Transverse colon (tissue), 4 donors: ENCODE data around the gene GGN. TPM values are rescaled to one million over a fixed set of nuclear protein-coding genes. Genes with fewer than 3 reads are reported as not detected.

Source experiments
- DNase-seq: peaks from one replicate; pipeline ENCODE4 v3.0.0-alpha.2; 2019
- H3K27ac ChIP-seq, 4 donors: fragments of 200-600 bp; sonication (generic); 2 replicates each; pipeline ENCODE4 v1.5.1; 2016 to 2018; ENCODE audit warnings: inconsistent platforms in 4 of 4
- H3K27me3 ChIP-seq: fragments of 200-600 bp; sonication (generic); 2 replicates; pipeline ENCODE4 v1.5.1; 2017; ENCODE audit warnings: inconsistent platforms
- H3K36me3 ChIP-seq, 4 donors: fragments of 200-600 bp; sonication (generic); 2 replicates each; pipeline ENCODE4 v1.5.1; 2017 to 2019; ENCODE audit warnings: inconsistent platforms in 4 of 4
- H3K4me1 ChIP-seq, 4 donors: fragments of 200-600 bp; sonication (generic); 2 replicates each; pipeline ENCODE4 v1.5.1; 2017 to 2020; ENCODE audit warnings: inconsistent platforms in 4 of 4
- H3K4me3 ChIP-seq, 4 donors: fragments of 200-600 bp; sonication (generic); 1 replicate in 1 of 4; 2 replicates in 3 of 4; pipeline versions ENCODE4 v1.5.1 to v1.6.1; 2017 to 2019; ENCODE audit warnings: inconsistent platforms in 4 of 4
- H3K9me3 ChIP-seq, 2 donors: fragments of 200-600 bp; sonication (generic); 2 replicates each; pipeline ENCODE4 v1.5.1; 2017 to 2019; ENCODE audit warnings: inconsistent platforms in 2 of 2
- EP300 ChIP-seq: sonication (generic); formaldehyde crosslinking; IDR thresholded peaks from one replicate; pipeline ENCODE4 v1.6.1; 2017; ENCODE audit warnings: antibody characterized with exemption, low read depth
- POLR2A ChIP-seq: fragments of 450-650 bp; IDR thresholded peaks from one replicate; pipeline ENCODE4 v1.6.1; 2016; ENCODE audit warnings: antibody characterized with exemption, mild to moderate bottlenecking, moderate library complexity
- POLR2AphosphoS5 ChIP-seq, 3 donors: sonication (generic); formaldehyde crosslinking; IDR thresholded peaks; one replicate each; pipeline ENCODE4 v1.6.1; 2016; ENCODE audit warnings: antibody characterized with exemption in 3 of 3
- WGBS, 2 donors: methylation state at CpG; one replicate each; pipeline ENCODE4 v1.1.5; 2018; ENCODE audit warnings: low coverage in 1 of 2; 5-methylcytosine and 5-hydroxymethylcytosine counted together
- in situ Hi-C, 4 donors: fragments of 200-750 bp; cut with MboI; loops; one replicate each; pipeline versions ENCODE4 v1.15.0 to v1.15.1; 2017; ENCODE audit warnings: low sequenced_read_pairs in 3 of 4, low pct_ligation_motif_present in 1 of 4, low pct_unique_long_range_greater_than_20kb in 1 of 4
- intact Hi-C: fragments of 100-400 bp; cut with DNase I; formaldehyde crosslinking; loops from one replicate; pipeline ENCODE4 v1.15.1; 2023; ENCODE audit warnings: low total_unique reads
- total RNA-seq, 4 donors: library from RNA; depleted of rRNA; stranded (reverse); fragments of >200 nt; gene quantifications; one replicate each; pipeline ENCODE4 v1.1.0, GENCODE V29; 2016
- TF ChIP-seq, protein P1 (sequence below), 5 experiments: fragments of 200-600 bp in 3 of 5; fragments of 450-650 bp in 2 of 5; sonication (generic) in 3 of 5; IDR thresholded peaks; 1 replicate in 2 of 5; 2 replicates in 3 of 5; pipeline ENCODE4 v1.5.1; 2016 to 2017; ENCODE audit warnings: antibody characterized with exemption in 5 of 5, inconsistent platforms in 3 of 5, mild to moderate bottlenecking in 2 of 5, moderate library complexity in 1 of 5

Gene GGN
- total RNA-seq, 4 donors from 2014 or later = not detected

DNA sequence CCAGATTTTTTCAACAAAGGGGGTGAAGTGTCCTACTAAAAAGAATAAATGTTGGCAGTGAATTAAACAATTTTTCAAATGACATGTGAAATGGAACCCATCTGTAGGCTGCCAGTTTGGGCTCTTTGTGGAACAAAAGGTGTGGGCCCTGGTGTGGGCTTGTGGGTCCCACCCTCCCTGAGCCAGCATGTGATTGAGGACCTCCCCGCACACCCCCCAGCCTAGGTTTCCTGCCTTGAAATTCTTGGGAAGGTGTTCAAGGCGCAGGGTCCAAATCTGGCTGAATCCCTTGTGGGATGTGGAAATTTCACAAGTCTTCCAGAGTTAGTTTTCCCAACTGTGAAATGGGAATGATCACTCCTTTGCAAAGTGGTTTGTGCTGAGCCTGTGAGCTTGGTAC, 4.1 kb downstream of the GGN start:
- in situ Hi-C loops = no loop called here
- DNase-seq = no peak
- H3K4me1 ChIP-seq = peaks cover 8 to 30% (median 26%) of the 10 kb centered on the region in 4 donors
- no peak overlapping the region for H3K27ac ChIP-seq
- H3K4me3 ChIP-seq = no peak overlapping the region
- 100% methylated on average over 2 of the region's 2 CpGs; no CpG with 5 or more reads in 1 of the 2 donors for WGBS, 2 donors
- H3K27me3 ChIP-seq = peaks cover 29% of the 10 kb centered on the region
- intact Hi-C loops = no loop called here
- TF ChIP-seq POLR2A (no peak), POLR2AphosphoS5 (IDR thresholded peaks at IDR 0.05) (no peak), EP300 (no peak)
- TF ChIP-seq, protein P1, sequence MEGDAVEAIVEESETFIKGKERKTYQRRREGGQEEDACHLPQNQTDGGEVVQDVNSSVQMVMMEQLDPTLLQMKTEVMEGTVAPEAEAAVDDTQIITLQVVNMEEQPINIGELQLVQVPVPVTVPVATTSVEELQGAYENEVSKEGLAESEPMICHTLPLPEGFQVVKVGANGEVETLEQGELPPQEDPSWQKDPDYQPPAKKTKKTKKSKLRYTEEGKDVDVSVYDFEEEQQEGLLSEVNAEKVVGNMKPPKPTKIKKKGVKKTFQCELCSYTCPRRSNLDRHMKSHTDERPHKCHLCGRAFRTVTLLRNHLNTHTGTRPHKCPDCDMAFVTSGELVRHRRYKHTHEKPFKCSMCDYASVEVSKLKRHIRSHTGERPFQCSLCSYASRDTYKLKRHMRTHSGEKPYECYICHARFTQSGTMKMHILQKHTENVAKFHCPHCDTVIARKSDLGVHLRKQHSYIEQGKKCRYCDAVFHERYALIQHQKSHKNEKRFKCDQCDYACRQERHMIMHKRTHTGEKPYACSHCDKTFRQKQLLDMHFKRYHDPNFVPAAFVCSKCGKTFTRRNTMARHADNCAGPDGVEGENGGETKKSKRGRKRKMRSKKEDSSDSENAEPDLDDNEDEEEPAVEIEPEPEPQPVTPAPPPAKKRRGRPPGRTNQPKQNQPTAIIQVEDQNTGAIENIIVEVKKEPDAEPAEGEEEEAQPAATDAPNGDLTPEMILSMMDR (IDR thresholded peaks at IDR 0.05) = no peak
- no peaks in the 10 kb centered on the region for H3K9me3 ChIP-seq
- H3K36me3 ChIP-seq = peaks cover 0 to 35% (median 14%) of the 10 kb centered on the region in 4 donors

DNA sequence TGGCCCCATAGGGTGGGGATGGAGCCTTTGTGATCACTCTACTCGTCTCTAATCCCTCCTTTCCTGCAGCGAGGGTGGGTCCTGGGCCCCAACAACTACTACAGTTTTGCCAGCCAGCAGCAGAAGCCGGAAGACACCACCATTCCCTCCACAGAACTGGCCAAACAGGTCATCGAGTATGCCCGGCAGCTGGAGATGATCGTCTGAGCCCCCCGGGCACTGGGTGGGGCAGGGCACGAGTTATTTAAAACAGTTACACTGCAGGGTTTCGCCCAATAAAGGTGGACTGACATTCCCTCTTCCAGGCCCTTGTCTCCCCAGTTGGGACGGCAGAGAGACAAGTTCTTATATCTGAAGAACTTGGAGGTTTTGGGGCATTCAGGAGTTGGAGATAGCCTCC, 4.7 kb downstream of the GGN start:
- Histone ChIP-seq H3K27me3 (peaks cover 24% of the 10 kb centered on the region), H3K4me1 (peaks cover 8 to 24% (median 21%) of the 10 kb centered on the region in 4 donors), H3K36me3 (peaks cover 0 to 35% (median 14%) of the 10 kb centered on the region in 4 donors), H3K4me3 (no peak overlapping the region), H3K27ac (no peak overlapping the region), H3K9me3 (no peaks in the 10 kb centered on the region)
- intact Hi-C loops = no loop called here
- TF ChIP-seq EP300 = no peak
- TF ChIP-seq POLR2A = no peak
- TF ChIP-seq, protein P1 (IDR thresholded peaks at IDR 0.05) = no peak
- no peak for TF ChIP-seq POLR2AphosphoS5 (IDR thresholded peaks at IDR 0.05)
- WGBS, 2 donors = 81 to 94% methylated on average over 5 to 10 of the region's 10 CpGs
- in situ Hi-C loops = no loop called here
- DNase-seq = no peak

DNA sequence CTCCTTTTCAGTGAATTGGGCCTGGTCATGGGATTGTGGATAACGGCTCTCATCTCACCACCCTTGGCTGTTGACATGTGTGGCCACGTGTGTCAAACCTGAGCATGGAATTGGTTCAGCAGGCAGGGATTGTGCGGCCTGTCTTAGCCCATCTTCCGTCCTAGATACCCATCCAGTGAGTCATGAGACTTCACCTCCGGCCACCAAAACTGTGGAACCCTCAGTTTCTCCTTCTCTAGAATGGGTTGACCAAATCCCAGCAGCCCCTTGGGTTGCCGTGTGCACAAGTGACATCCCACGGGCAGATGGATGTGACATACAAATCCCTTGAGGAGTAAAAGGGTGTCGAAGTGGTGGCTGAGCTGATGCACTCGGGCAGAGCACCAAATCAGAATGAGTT, 6.7 kb downstream of the GGN start:
- WGBS, 2 donors = 92 to 96% methylated on average over 5 to 9 of the region's 9 CpGs
- in situ Hi-C loops = no loop called here
- Histone ChIP-seq H3K27me3 (peaks cover 5% of the 10 kb centered on the region), H3K36me3 (peaks cover 0 to 35% (median 14%) of the 10 kb centered on the region in 4 donors), H3K9me3 (no peaks in the 10 kb centered on the region), H3K4me1 (peaks cover 2 to 18% (median 7%) of the 10 kb centered on the region in 4 donors), H3K27ac (no peak overlapping the region), H3K4me3 (no peak overlapping the region)
- intact Hi-C loops = no loop called here
- no peak for DNase-seq
- TF ChIP-seq, protein P1 (IDR thresholded peaks at IDR 0.05) = no peak
- no peak for TF ChIP-seq POLR2A
- no peak for TF ChIP-seq POLR2AphosphoS5 (IDR thresholded peaks at IDR 0.05)
- no peak for TF ChIP-seq EP300

DNA sequence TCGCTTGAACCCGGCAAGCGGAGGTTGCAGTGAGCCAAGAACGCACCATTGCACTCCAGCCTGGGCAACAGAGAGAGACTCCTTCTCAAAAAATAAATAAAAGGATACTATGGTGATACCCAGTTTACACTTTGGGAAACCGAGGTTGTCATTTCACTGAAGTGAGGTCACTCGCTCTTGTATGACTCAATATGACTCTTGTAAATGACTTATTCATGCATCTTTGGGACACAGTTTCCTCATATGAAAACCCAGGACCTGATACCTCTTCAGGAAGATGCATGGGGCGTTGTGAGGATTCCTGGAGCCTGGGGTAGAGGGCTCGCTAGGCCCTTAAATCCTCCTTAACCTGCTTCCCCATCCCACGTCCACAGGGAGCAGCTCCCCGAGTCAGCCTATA, 9.0 kb downstream of the GGN start:
- no peaks in the 10 kb centered on the region for H3K27me3 ChIP-seq
- H3K36me3 ChIP-seq = peaks cover 0 to 35% (median 14%) of the 10 kb centered on the region in 4 donors
- TF ChIP-seq EP300 (no peak), POLR2A (no peak), POLR2AphosphoS5 (IDR thresholded peaks at IDR 0.05) (no peak)
- TF ChIP-seq, protein P1 (IDR thresholded peaks at IDR 0.05) = no peak
- no peaks in the 10 kb centered on the region for H3K9me3 ChIP-seq
- 89 to 95% methylated on average over 4 to 10 of the region's 10 CpGs for WGBS, 2 donors
- no peak for DNase-seq
- no peak overlapping the region for H3K4me3 ChIP-seq
- intact Hi-C loops = no loop called here
- H3K27ac ChIP-seq = no peak overlapping the region
- in situ Hi-C loops = no loop called here
- peaks cover 11 to 26% (median 15%) of the 10 kb centered on the region in 4 donors for H3K4me1 ChIP-seq
